T-cell (primary cell): ENCODE data around the gene PBX1. TPM values are rescaled to one million over a fixed set of nuclear protein-coding genes. Genes with fewer than 3 reads are reported as not detected.

Experiments used
- ATAC-seq, 4 experiments: fragments of 200-7000 bp in 3 of 4; fragments of 150-1000 bp in 1 of 4; cut with Tn5 transposase; replicated peaks in 1 of 4; 1 replicate in 3 of 4; 2 replicates in 1 of 4; pipeline ENCODE4 v1.10.0; 2021; ENCODE audit warnings: moderate library complexity in 3 of 4, mild to moderate bottlenecking in 2 of 4, moderate number of reproducible peaks in 1 of 4
- CTCF ChIA-PET, 2 donors: fragments of 300-600 bp; sonication (Branson Sonifier 250); formaldehyde crosslinking; loops; one replicate each; lab custom pipeline; 2022; ENCODE audit warnings: antibody characterized with exemption in 2 of 2; lab: Charles Lee
- POLR2A ChIA-PET, 2 donors: fragments of 300-600 bp; sonication (Branson Sonifier 250); formaldehyde crosslinking; loops; one replicate each; lab custom pipeline; 2022; ENCODE audit warnings: antibody characterized with exemption in 2 of 2; lab: Charles Lee
- DNase-seq, 35 experiments: peaks; one replicate each; pipeline versions ENCODE4 v3.0.0 to v3.0.0-alpha.2; 2013 to 2023
- H3K27ac ChIP-seq: one replicate; pipeline ENCODE4 v1.5.1; 2013; ENCODE audit warnings: low read length
- H3K27me3 ChIP-seq, 2 experiments: replicated peaks in 1 of 2; 1 replicate in 1 of 2; 2 replicates in 1 of 2; pipeline versions ENCODE4 v1.6.1 to v1.7.0; 2013; ENCODE audit warnings: low read length in 1 of 2, mixed read lengths in 1 of 2; ENCODE audit not compliant: control insufficient read depth in 2 of 2, insufficient read depth in 2 of 2; ENCODE audit errors: extremely low read depth in 1 of 2
- H3K36me3 ChIP-seq, 2 donors: 1 replicate in 1 of 2; 2 replicates in 1 of 2; pipeline versions ENCODE4 v1.6.1 to v1.7.0; 2013; ENCODE audit warnings: low read length in 1 of 2; ENCODE audit not compliant: control insufficient read depth in 2 of 2, insufficient read depth in 1 of 2; ENCODE audit errors: extremely low read depth in 1 of 2
- H3K4me1 ChIP-seq, 2 experiments: 1 replicate in 1 of 2; 2 replicates in 1 of 2; pipeline versions ENCODE4 v1.6.1 to v1.7.0; 2013; ENCODE audit warnings: low read length in 2 of 2, mixed read lengths in 1 of 2; ENCODE audit not compliant: insufficient read depth in 2 of 2, control insufficient read depth in 1 of 2; ENCODE audit errors: extremely low read depth in 1 of 2
- H3K4me3 ChIP-seq, 2 donors: 1 replicate in 1 of 2; 2 replicates in 1 of 2; pipeline versions ENCODE4 v1.5.1 to v1.7.0; 2013; ENCODE audit warnings: mild to moderate bottlenecking in 2 of 2, low read length in 1 of 2, moderate library complexity in 1 of 2; ENCODE audit not compliant: control insufficient read depth in 1 of 2; ENCODE audit errors: extremely low read depth in 1 of 2
- H3K9me3 ChIP-seq: 2 replicates; pipeline ENCODE4 v1.7.0; 2013
- H3K27ac Mint-ChIP-seq, 2 donors: one replicate each; pipeline ENCODE4 v1.8.0; 2020 to 2021; ENCODE audit warnings: mild to moderate bottlenecking in 2 of 2, mixed read lengths in 2 of 2
- H3K27me3 Mint-ChIP-seq, 2 donors: one replicate each; pipeline ENCODE4 v1.8.0; 2021 to 2022; ENCODE audit warnings: mixed read lengths in 2 of 2
- H3K36me3 Mint-ChIP-seq: one replicate; pipeline ENCODE4 v1.8.0; 2021; ENCODE audit warnings: mixed read lengths
- H3K4me1 Mint-ChIP-seq, 3 donors: one replicate each; pipeline ENCODE4 v1.8.0; 2020 to 2022; ENCODE audit warnings: mixed read lengths in 3 of 3, mild to moderate bottlenecking in 1 of 3
- H3K4me3 Mint-ChIP-seq, 3 donors: one replicate each; pipeline ENCODE4 v1.8.0; 2020 to 2022; ENCODE audit warnings: mild to moderate bottlenecking in 3 of 3, mixed read lengths in 3 of 3, moderate library complexity in 3 of 3
- H3K9me3 Mint-ChIP-seq, 3 donors: one replicate each; pipeline ENCODE4 v1.8.0; 2020 to 2022; ENCODE audit warnings: mixed read lengths in 3 of 3
- WGBS: methylation state at CpG from one replicate; pipeline ENCODE4 v1.1.5; 2013; ENCODE audit warnings: missing lambda C conversion rate; ENCODE audit not compliant: insufficient coverage; 5-methylcytosine and 5-hydroxymethylcytosine counted together
- total RNA-seq, 35 experiments: library from RNA in 6 of 35; stranded (reverse) in 6 of 35; fragments of 120-200 nt in 1 of 35; gene quantifications; one replicate each; pipeline versions ENCODE4 v1.2.1 to v1.2.4 and lab custom pipeline; 2013 to 2026

Gene PBX1
- total RNA-seq, 5 donors from 2014 or later (not counting 1 experiment from before 2014, with no cell fraction given), result 0.92 to 2.9 (median 1.8) TPM

DNA sequence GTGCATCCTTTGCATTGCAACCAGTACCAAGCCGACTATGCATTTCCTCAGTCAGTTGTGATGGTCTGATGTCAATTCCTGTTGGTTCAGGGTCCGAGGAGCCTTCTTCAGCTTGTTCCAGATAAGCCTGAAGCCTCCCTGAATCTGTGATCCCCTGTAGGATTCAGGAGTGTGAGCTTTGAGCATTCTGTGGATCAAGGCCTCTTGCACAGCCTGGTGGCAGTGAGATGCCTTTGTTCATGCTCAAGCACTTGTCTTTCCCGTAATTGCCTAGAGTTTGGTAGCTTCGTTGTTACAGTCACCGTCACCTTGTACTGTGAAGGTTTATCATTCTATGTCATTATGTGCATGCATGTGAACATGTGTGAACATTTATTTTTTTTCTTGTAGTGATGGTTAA lies 103.5 kb downstream of the PBX1 start:
- no peaks in the 10 kb centered on the region for H3K36me3 ChIP-seq
- peaks cover 0 to 2% of the 10 kb centered on the region in 2 experiments for H3K4me1 ChIP-seq
- Mint-ChIP-seq H3K36me3 (no peaks in the 10 kb centered on the region), H3K9me3 (peaks cover 0 to 12% (median 0%) of the 10 kb centered on the region in 3 donors), H3K27ac (no peak overlapping the region), H3K27me3 (no peaks in the 10 kb centered on the region), H3K4me1 (peaks cover 3 to 11% (median 9%) of the 10 kb centered on the region in 3 donors), H3K4me3 (no peak overlapping the region)
- H3K4me3 ChIP-seq, result no peak overlapping the region
- no peaks in the 10 kb centered on the region for H3K27me3 ChIP-seq
- DNase-seq, result no peak
- no peak overlapping the region for H3K27ac ChIP-seq
- ChIA-PET POLR2A (no interaction called here), CTCF (no interaction called here)
- no peaks in the 10 kb centered on the region for H3K9me3 ChIP-seq
- 70% methylated on average over 3 of the region's 5 CpGs for WGBS
- no peak for ATAC-seq

DNA sequence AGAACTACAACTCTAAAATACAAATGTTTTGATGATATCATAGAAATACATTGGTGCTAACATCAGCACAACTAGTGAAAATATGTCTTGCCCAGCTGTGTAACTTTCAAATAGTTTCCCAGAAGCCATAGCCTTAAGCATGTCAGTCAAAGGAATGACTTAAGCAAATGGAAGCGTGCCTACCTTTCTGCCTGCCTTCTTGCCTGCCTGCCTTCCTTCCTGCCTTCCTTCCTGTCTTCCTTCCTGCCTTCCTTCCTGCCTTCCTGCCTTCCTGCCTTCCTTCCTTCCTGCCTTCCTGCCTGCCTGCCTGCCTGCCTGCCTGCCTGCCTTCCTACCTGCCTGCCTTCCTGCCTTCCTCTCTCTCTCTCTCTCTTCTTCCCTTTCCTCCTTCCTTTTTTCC lies 104.0 kb downstream of the PBX1 start:
- Mint-ChIP-seq H3K4me1 (peaks cover 3 to 11% (median 9%) of the 10 kb centered on the region in 3 donors), H3K4me3 (no peak overlapping the region), H3K27me3 (no peaks in the 10 kb centered on the region), H3K27ac (no peak overlapping the region), H3K9me3 (peaks cover 0 to 12% (median 0%) of the 10 kb centered on the region in 3 donors), H3K36me3 (no peaks in the 10 kb centered on the region)
- POLR2A ChIA-PET, result no interaction called here
- ATAC-seq, result no peak
- H3K27ac ChIP-seq, result no peak overlapping the region
- H3K27me3 ChIP-seq, result no peaks in the 10 kb centered on the region
- no peak for DNase-seq
- H3K4me1 ChIP-seq, result peaks cover 0 to 2% of the 10 kb centered on the region in 2 experiments
- H3K36me3 ChIP-seq, result no peaks in the 10 kb centered on the region
- WGBS, result 86% methylated on average over 1 of the region's 1 CpG
- no peak overlapping the region for H3K4me3 ChIP-seq
- CTCF ChIA-PET, result no interaction called here
- H3K9me3 ChIP-seq, result no peaks in the 10 kb centered on the region

DNA sequence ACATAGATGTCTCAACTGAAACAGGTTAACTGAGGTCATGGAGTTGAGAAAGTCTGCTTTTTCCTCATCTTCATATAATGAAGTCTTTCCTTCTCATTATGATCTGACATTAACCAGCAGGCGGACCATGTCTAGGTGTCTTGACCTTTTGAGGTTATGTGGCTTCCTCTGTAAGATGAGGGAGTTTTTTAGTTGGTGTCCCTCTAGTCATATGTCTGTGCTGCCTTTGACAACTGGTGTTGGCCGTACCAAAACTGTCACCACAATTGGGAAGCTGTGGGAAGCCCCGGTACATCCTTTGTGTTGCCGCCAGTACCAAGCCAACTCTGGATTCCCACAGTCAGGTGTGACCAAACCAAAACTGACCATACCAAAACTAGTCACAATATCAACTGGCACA lies 105.1 kb downstream of the PBX1 start:
- DNase-seq (no peak), ATAC-seq (no peak)
- Histone ChIP-seq H3K27me3 (no peaks in the 10 kb centered on the region), H3K36me3 (no peaks in the 10 kb centered on the region), H3K9me3 (no peaks in the 10 kb centered on the region), H3K4me3 (no peak overlapping the region), H3K27ac (no peak overlapping the region), H3K4me1 (peaks cover 0 to 2% of the 10 kb centered on the region in 2 experiments)
- ChIA-PET CTCF (no interaction called here), POLR2A (no interaction called here)
- H3K27me3 Mint-ChIP-seq, result no peaks in the 10 kb centered on the region
- H3K4me3 Mint-ChIP-seq, result no peak overlapping the region
- H3K9me3 Mint-ChIP-seq, result peaks cover 0 to 12% (median 0%) of the 10 kb centered on the region in 3 donors
- 60% methylated on average over 1 of the region's 4 CpGs for WGBS
- H3K27ac Mint-ChIP-seq, result no peak overlapping the region
- peaks cover 3 to 11% (median 9%) of the 10 kb centered on the region in 3 donors for H3K4me1 Mint-ChIP-seq
- no peaks in the 10 kb centered on the region for H3K36me3 Mint-ChIP-seq

DNA sequence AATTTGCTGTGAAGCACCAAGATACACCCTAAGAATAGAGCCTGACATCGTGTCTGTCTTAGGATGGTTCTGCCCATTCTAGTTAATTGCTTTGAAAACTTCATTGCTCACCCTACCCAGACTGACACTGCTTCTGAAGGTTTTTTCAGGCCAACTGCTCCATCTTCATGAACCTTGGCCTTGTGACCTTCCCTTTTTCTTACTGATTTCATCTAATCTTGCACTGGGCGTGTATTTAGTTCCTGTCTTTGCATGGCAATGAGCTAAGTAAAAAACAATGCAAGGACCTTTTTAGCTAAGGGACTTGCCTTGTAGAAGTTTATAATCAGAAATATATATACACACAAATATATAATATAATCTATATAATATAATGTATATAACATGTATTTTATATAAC lies 108.0 kb downstream of the PBX1 start:
- WGBS, result no CpG with 5 or more reads among the region's 2 CpGs
- POLR2A ChIA-PET, result no interaction called here
- CTCF ChIA-PET, result interaction anchor here in 1 of 2 donors (0.6 kb wide), 1 partner anchor 42 kb away, joined by 4 read pairs; no protein-coding TSS in a partner anchor

DNA sequence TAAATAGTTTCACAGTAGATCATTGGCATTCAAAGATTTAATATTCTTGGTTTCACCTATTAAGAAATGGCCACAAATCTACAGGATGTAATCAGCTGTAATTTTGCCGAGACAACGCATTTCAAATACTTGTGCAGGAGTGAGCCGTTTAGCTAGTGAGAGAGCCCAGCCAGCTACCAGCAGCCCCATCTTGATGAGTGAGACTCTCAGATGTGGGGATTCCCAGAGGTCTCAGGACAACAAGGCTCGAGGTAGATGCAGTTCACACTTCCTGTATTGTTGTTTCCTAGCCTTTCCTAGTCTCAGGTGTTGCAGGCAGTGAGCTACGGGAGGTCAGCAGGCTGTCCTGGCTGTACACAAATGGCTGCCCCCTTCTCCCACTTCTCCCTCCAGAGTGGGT lies 108.6 kb downstream of the PBX1 start:
- Mint-ChIP-seq H3K4me3 (no peak overlapping the region), H3K27ac (no peak overlapping the region), H3K4me1 (peaks cover 0 to 5% (median 4%) of the 10 kb centered on the region in 3 donors), H3K36me3 (no peaks in the 10 kb centered on the region), H3K9me3 (peaks cover 7 to 21% (median 8%) of the 10 kb centered on the region in 3 donors), H3K27me3 (peaks cover 0 to 3% of the 10 kb centered on the region in 2 donors)
- 65% methylated on average over 4 of the region's 5 CpGs for WGBS
- no peak overlapping the region for H3K27ac ChIP-seq
- H3K4me1 ChIP-seq, result no peaks in the 10 kb centered on the region
- ChIA-PET CTCF (interaction anchor here in 1 of 2 donors (0.6 kb wide), 1 partner anchor 42 kb away, joined by 4 read pairs; no protein-coding TSS in a partner anchor), POLR2A (no interaction called here)
- H3K4me3 ChIP-seq, result no peak overlapping the region
- DNase-seq, result no peak
- ATAC-seq, result no peak
- no peaks in the 10 kb centered on the region for H3K9me3 ChIP-seq
- no peaks in the 10 kb centered on the region for H3K27me3 ChIP-seq
- no peaks in the 10 kb centered on the region for H3K36me3 ChIP-seq

More for the DNA sequence above, 108.0 kb downstream of the PBX1 start:
- Mint-ChIP-seq H3K4me3 (no peak overlapping the region), H3K9me3 (peaks cover 6 to 21% (median 7%) of the 10 kb centered on the region in 3 donors), H3K27me3 (peaks cover 0 to 2% of the 10 kb centered on the region in 2 donors), H3K4me1 (peaks cover 0 to 5% (median 2%) of the 10 kb centered on the region in 3 donors), H3K36me3 (no peaks in the 10 kb centered on the region), H3K27ac (no peak overlapping the region)
- H3K4me3 ChIP-seq, result no peak overlapping the region
- H3K36me3 ChIP-seq, result no peaks in the 10 kb centered on the region
- H3K27ac ChIP-seq, result no peak overlapping the region
- no peaks in the 10 kb centered on the region for H3K4me1 ChIP-seq
- H3K9me3 ChIP-seq, result no peaks in the 10 kb centered on the region
- H3K27me3 ChIP-seq, result no peaks in the 10 kb centered on the region
- ATAC-seq (no peak), DNase-seq (no peak)

DNA sequence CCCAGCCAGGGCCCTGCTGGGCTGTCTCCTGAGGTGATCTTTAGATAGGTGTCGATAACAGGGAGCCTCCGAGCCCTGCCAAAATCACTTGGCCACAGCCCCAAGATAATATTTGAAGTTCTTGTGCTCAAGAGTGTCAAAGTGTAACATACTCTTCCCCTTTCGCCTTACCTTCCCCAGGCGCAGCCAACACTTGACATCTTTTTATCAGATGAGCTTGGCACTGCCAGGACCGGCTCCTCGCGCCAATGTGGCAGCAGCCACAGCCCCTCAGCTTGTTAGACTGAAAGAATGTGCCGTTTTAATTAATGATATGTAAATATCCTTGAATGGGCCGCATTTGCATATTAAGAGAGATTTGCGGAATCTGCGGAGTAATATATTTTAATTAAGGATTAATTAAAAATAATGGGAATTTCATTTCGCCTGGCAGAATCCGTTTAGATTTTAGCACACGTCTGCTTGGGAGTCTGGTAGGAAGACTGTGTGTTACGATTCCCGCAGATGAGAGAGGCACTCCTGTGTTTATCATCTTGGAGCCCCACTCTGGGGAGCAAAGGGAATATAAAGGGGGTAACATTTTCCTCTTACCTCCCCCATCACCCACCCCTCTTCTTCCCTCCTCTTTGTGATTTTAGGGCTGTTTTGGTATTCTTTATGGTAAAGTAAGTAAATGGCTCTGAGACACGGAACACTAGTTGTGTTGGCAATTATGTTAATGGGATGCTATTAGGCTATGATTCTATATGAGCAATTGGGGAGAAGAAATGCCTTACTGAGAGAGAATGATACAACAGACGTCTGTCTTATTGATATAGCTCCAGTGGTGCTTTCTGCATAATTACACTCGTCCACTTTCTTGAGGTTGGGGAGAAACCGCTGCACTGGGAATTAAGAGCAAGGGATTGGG lies 109.8 kb downstream of the PBX1 start:
- Mint-ChIP-seq H3K27me3 (peaks cover 0 to 3% of the 10 kb centered on the region in 2 donors), H3K27ac (no peak overlapping the region), H3K36me3 (no peaks in the 10 kb centered on the region), H3K9me3 (peaks cover 7 to 13% (median 8%) of the 10 kb centered on the region in 3 donors), H3K4me1 (peaks cover 0 to 6% (median 5%) of the 10 kb centered on the region in 3 donors), H3K4me3 (no peak overlapping the region)
- Histone ChIP-seq H3K9me3 (no peaks in the 10 kb centered on the region), H3K4me3 (no peak overlapping the region), H3K4me1 (no peaks in the 10 kb centered on the region), H3K27me3 (no peaks in the 10 kb centered on the region), H3K27ac (no peak overlapping the region), H3K36me3 (no peaks in the 10 kb centered on the region)
- DNase-seq (no peak), ATAC-seq (no peak)
- WGBS, result 100% methylated on average over 5 of the region's 20 CpGs
- POLR2A ChIA-PET, result no interaction called here
- CTCF ChIA-PET, result no interaction called here
